ENCODE results near the gene C17orf50. TPM values are rescaled to one million over a fixed set of nuclear protein-coding genes. Genes with fewer than 3 reads are reported as not detected.

Gene C17orf50
- total RNA-seq, 1 experiment from 2014 or later, result not detected

GRCh38 chr17:35731917-35732805 is 28.5 kb upstream of the C17orf50 start:
- DNase-seq (ENCODE audit: low read depth, low spot score) (no peak), ATAC-seq (no peak)
- intact Hi-C loops (cut with micrococcal nuclease), result no loop called here
- TF ChIP-seq CEBPB (IDR thresholded peaks at IDR 0.05; ENCODE audit: low read depth) (no peak), POLR2AphosphoS5 (IDR thresholded peaks at IDR 0.05; ENCODE audit: low read depth, low read length) (no peak), YY1 (IDR thresholded peaks at IDR 0.05; ENCODE audit: extremely low read depth, insufficient replicate concordance, low read depth, low read length) (no peak), JUND (IDR thresholded peaks at IDR 0.05) (no peak)
- no peaks in the 10 kb centered on the region for H3K4me1 ChIP-seq (ENCODE audit: control insufficient read depth in 1 of 2, insufficient read depth in 2 of 2, low read length in 2 of 2)
- no peaks in the 10 kb centered on the region for H4K20me1 ChIP-seq (ENCODE audit: insufficient read depth)
- no peaks in the 10 kb centered on the region for H3K9me2 ChIP-seq (ENCODE audit: insufficient read depth)
- no peak overlapping the region for H3K4me3 ChIP-seq (replicated peaks in 1 of 2; ENCODE audit: low read depth in 1 of 2, low read length in 2 of 2)
- BruUV-seq (replicated peaks), result no TSS peak
- no peaks in the 10 kb centered on the region for H3K27me3 ChIP-seq (ENCODE audit: insufficient read depth, low read length)
- POLR2A ChIA-PET, result no interaction called here
- CTCF ChIA-PET, result no interaction called here
- no peaks in the 10 kb centered on the region for H3K9me3 ChIP-seq (ENCODE audit: control insufficient read depth in 1 of 2, insufficient read depth in 1 of 2, low read depth in 1 of 2, low read length in 2 of 2)
- H3K27ac ChIP-seq (ENCODE audit: low read depth, low read length), result no peak overlapping the region
- H3K9ac ChIP-seq (ENCODE audit: low read length), result no peak overlapping the region
- RAD21 ChIA-PET (ENCODE audit: low non-redundant PET in 1 of 2, low total read pairs in 2 of 2, uncharacterized antibody in 2 of 2, unreplicated experiment in 2 of 2), result no interaction called here
- H3K36me3 ChIP-seq (ENCODE audit: control insufficient read depth in 1 of 2, insufficient read depth in 2 of 2, low read length in 2 of 2), result no peaks in the 10 kb centered on the region
- no peaks in the 10 kb centered on the region for H3K79me2 ChIP-seq (ENCODE audit: insufficient read depth, low read length)
- no peak overlapping the region for H3K4me2 ChIP-seq (ENCODE audit: low read length)
- no peak overlapping the region for H2AFZ ChIP-seq (ENCODE audit: low read depth, low read length, poor library complexity, severe bottlenecking)

GRCh38 chr17:35732806-35733136 is 27.9 kb upstream of the C17orf50 start:
- ATAC-seq, result no peak
- POLR2A ChIA-PET, result no interaction called here
- H3K9ac ChIP-seq (ENCODE audit: low read length), result no peak overlapping the region

More at GRCh38 chr17:35732806-35733136, 27.9 kb upstream of the C17orf50 start:
- no TSS peak for BruUV-seq (replicated peaks)
- ChIA-PET CTCF (no interaction called here), RAD21 (ENCODE audit: low non-redundant PET in 1 of 2, low total read pairs in 2 of 2, uncharacterized antibody in 2 of 2, unreplicated experiment in 2 of 2) (no interaction called here)
- H3K4me2 ChIP-seq (ENCODE audit: low read length), result no peak overlapping the region
- no peaks in the 10 kb centered on the region for H3K27me3 ChIP-seq (ENCODE audit: insufficient read depth, low read length)
- no peaks in the 10 kb centered on the region for H3K79me2 ChIP-seq (ENCODE audit: insufficient read depth, low read length)
- no peaks in the 10 kb centered on the region for H3K36me3 ChIP-seq (ENCODE audit: control insufficient read depth in 1 of 2, insufficient read depth in 2 of 2, low read length in 2 of 2)
- H3K27ac ChIP-seq (ENCODE audit: low read depth, low read length), result no peak overlapping the region
- H2AFZ ChIP-seq (ENCODE audit: low read depth, low read length, poor library complexity, severe bottlenecking), result no peak overlapping the region
- no peak overlapping the region for H3K4me3 ChIP-seq (replicated peaks in 1 of 2; ENCODE audit: low read depth in 1 of 2, low read length in 2 of 2)
- H3K9me3 ChIP-seq (ENCODE audit: control insufficient read depth in 1 of 2, insufficient read depth in 1 of 2, low read depth in 1 of 2, low read length in 2 of 2), result no peaks in the 10 kb centered on the region
- TF ChIP-seq, protein P1, sequence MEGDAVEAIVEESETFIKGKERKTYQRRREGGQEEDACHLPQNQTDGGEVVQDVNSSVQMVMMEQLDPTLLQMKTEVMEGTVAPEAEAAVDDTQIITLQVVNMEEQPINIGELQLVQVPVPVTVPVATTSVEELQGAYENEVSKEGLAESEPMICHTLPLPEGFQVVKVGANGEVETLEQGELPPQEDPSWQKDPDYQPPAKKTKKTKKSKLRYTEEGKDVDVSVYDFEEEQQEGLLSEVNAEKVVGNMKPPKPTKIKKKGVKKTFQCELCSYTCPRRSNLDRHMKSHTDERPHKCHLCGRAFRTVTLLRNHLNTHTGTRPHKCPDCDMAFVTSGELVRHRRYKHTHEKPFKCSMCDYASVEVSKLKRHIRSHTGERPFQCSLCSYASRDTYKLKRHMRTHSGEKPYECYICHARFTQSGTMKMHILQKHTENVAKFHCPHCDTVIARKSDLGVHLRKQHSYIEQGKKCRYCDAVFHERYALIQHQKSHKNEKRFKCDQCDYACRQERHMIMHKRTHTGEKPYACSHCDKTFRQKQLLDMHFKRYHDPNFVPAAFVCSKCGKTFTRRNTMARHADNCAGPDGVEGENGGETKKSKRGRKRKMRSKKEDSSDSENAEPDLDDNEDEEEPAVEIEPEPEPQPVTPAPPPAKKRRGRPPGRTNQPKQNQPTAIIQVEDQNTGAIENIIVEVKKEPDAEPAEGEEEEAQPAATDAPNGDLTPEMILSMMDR (IDR thresholded peaks at IDR 0.05 in 2 of 3, conservative IDR thresholded peaks at IDR 0.05 in 1 of 3; ENCODE audit: borderline replicate concordance in 1 of 3, insufficient read depth in 1 of 3, low read depth in 2 of 3, low read length in 2 of 3), result no peak
- no peak for TF ChIP-seq TCF7L2 (IDR thresholded peaks at IDR 0.05; ENCODE audit: borderline replicate concordance, extremely low read depth, insufficient read depth, insufficient read length)
- no peak for TF ChIP-seq REST (IDR thresholded peaks at IDR 0.05; ENCODE audit: low read depth)
- TF ChIP-seq ZNF274 (IDR thresholded peaks at IDR 0.05; ENCODE audit: low read depth, low read length), result no peak
- TF ChIP-seq YY1 (IDR thresholded peaks at IDR 0.05; ENCODE audit: extremely low read depth, insufficient replicate concordance, low read depth, low read length), result no peak
- TF ChIP-seq EZH2 (IDR thresholded peaks at IDR 0.05), result no peak
- no peak for TF ChIP-seq FOSL1 (IDR thresholded peaks at IDR 0.05; ENCODE audit: low read depth)
- no peak for TF ChIP-seq SP1 (IDR thresholded peaks at IDR 0.05; ENCODE audit: low read depth)
- no peak for TF ChIP-seq ATF3 (IDR thresholded peaks at IDR 0.05)
- TF ChIP-seq JUND (IDR thresholded peaks at IDR 0.05), result no peak
- TF ChIP-seq POLR2AphosphoS5 (IDR thresholded peaks at IDR 0.05; ENCODE audit: low read depth, low read length), result no peak
- H3K4me1 ChIP-seq (ENCODE audit: control insufficient read depth in 1 of 2, insufficient read depth in 2 of 2, low read length in 2 of 2), result no peaks in the 10 kb centered on the region
- intact Hi-C loops (cut with micrococcal nuclease), result no loop called here
- DNase-seq (ENCODE audit: low read depth, low spot score), result no peak
- H3K9me2 ChIP-seq (ENCODE audit: insufficient read depth), result no peaks in the 10 kb centered on the region
- H4K20me1 ChIP-seq (ENCODE audit: insufficient read depth), result no peaks in the 10 kb centered on the region

All from HCT116 (cell line).